ENCODE measurements around the gene MBOAT2. TPM values are rescaled to one million over a fixed set of nuclear protein-coding genes. Genes with fewer than 3 reads are reported as not detected.

MBOAT2 gene
- total RNA-seq, 3 donors from 2014 or later (not counting 1 experiment from before 2014, with no cell fraction given): 2.9 to 18.4 (median 4.2) TPM

DNA sequence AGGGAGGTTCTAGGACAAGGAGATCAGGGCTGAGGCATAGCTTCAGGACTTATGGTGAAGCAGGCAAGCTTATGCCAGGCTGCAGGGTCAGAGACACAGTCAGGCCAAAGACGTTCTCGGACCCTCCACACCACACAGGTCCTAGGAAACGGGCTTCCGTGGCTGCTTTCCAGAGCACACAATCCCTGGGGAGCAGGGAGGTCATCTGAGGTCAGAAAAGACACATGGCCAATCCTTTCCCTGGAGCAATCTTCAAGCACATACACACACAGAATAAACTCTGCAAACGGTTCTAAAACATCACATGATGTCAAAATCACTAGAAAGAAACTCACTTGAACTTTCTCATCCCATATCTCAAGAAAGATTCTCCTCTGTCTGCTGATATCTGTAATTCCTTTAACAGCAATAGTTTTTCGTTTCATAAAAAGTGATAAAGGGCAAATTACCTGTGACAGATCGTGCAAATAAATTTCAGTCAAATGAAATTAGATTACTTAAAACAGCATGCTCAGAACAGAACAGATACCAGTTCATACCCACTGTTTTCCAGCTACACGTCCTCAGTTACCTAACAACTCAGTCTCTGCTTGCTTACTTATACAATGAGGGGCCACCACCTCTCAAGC is 63.9 kb downstream of the MBOAT2 start:
- no peak for DNase-seq
- 90% methylated on average over 8 of the region's 8 CpGs for WGBS (ENCODE audit: insufficient coverage)

DNA sequence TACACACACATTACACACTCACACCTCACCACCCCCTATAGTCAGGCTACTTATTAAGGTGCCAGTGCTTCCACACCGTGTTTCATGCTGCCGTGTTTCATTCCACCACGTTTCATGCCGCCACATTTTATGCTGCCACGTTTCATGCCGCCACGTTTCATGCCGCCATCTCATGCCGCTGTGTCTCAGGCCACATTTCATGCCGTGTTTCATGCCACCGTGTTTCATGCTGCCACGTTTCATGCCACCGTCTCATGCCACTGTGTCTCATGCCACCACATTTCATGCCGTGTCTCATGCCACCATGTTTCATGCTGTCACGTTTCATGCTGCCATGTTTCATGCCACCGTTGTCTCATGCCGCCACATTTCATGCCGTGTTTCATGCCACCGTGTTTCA is 65.1 kb downstream of the MBOAT2 start:
- H3K27ac ChIP-seq (ENCODE audit: low read length): no peak overlapping the region
- H3K27me3 ChIP-seq (ENCODE audit: control insufficient read depth, insufficient read depth, low read length): no peaks in the 10 kb centered on the region
- H3K4me1 ChIP-seq (ENCODE audit: control insufficient read depth, insufficient read depth, low read length): no peaks in the 10 kb centered on the region
- Mint-ChIP-seq H3K27me3 (ENCODE audit: low read depth in 2 of 2) (no peaks in the 10 kb centered on the region), H3K4me3 (no peak overlapping the region), H3K27ac (no peak overlapping the region), H3K4me1 (no peaks in the 10 kb centered on the region), H3K9me3 (no peaks in the 10 kb centered on the region), H3K36me3 (no peaks in the 10 kb centered on the region)
- TF ChIP-seq CTCF (IDR thresholded peaks at IDR 0.05): no peak
- no peak for DNase-seq
- intact Hi-C loops (cut with micrococcal nuclease): no loop called here
- H3K4me3 ChIP-seq (ENCODE audit: low read length): no peak overlapping the region
- 97% methylated on average over 19 of the region's 19 CpGs for WGBS (ENCODE audit: insufficient coverage)
- no peaks in the 10 kb centered on the region for H3K36me3 ChIP-seq (ENCODE audit: control insufficient read depth, insufficient read depth, low read length)
- H3K9me3 ChIP-seq (ENCODE audit: control insufficient read depth, insufficient read depth, low read length): no peaks in the 10 kb centered on the region
- ATAC-seq: no peak

More for the DNA sequence above, 63.9 kb downstream of the MBOAT2 start:
- TF ChIP-seq CTCF (IDR thresholded peaks at IDR 0.05): no peak
- no peak for ATAC-seq
- no peak overlapping the region for H3K4me3 ChIP-seq (ENCODE audit: low read length)
- no peaks in the 10 kb centered on the region for H3K36me3 ChIP-seq (ENCODE audit: control insufficient read depth, insufficient read depth, low read length)
- no peaks in the 10 kb centered on the region for H3K27me3 ChIP-seq (ENCODE audit: control insufficient read depth, insufficient read depth, low read length)
- Mint-ChIP-seq H3K4me1 (no peaks in the 10 kb centered on the region), H3K27me3 (ENCODE audit: low read depth in 2 of 2) (no peaks in the 10 kb centered on the region), H3K9me3 (no peaks in the 10 kb centered on the region), H3K27ac (no peak overlapping the region), H3K36me3 (no peaks in the 10 kb centered on the region), H3K4me3 (no peak overlapping the region)
- no peaks in the 10 kb centered on the region for H3K4me1 ChIP-seq (ENCODE audit: control insufficient read depth, insufficient read depth, low read length)
- H3K9me3 ChIP-seq (ENCODE audit: control insufficient read depth, insufficient read depth, low read length): no peaks in the 10 kb centered on the region
- no peak overlapping the region for H3K27ac ChIP-seq (ENCODE audit: low read length)
- intact Hi-C loops (cut with micrococcal nuclease): no loop called here

DNA sequence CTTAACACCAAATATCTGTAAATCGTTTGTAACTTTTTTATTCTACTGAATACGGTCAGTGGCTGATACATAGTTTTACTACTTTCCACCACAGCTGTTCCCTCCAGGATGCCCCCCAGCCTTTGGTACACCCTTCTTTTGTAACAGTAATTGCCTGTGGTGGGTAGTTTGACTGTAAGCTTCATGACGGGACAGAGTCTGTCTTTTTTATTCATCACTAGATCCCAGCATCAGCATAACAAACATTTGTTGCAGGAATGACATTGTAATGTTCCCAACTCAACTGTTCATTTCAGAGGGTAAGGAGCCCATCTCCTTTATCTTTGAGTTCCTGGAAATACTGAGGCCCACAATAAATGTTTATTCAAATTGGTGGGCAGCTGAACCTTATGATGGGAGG is 67.5 kb downstream of the MBOAT2 start:
- Histone ChIP-seq H3K36me3 (ENCODE audit: control insufficient read depth, insufficient read depth, low read length) (no peaks in the 10 kb centered on the region), H3K9me3 (ENCODE audit: control insufficient read depth, insufficient read depth, low read length) (no peaks in the 10 kb centered on the region), H3K4me3 (ENCODE audit: low read length) (no peak overlapping the region), H3K27me3 (ENCODE audit: control insufficient read depth, insufficient read depth, low read length) (no peaks in the 10 kb centered on the region), H3K4me1 (ENCODE audit: control insufficient read depth, insufficient read depth, low read length) (no peaks in the 10 kb centered on the region), H3K27ac (ENCODE audit: low read length) (no peak overlapping the region)
- peaks cover 0 to 7% of the 10 kb centered on the region in 2 donors for H3K27me3 Mint-ChIP-seq (ENCODE audit: low read depth in 2 of 2)
- 100% methylated on average over 1 of the region's 3 CpGs for WGBS (ENCODE audit: insufficient coverage)
- H3K36me3 Mint-ChIP-seq: no peaks in the 10 kb centered on the region
- DNase-seq (no peak), ATAC-seq (no peak)
- H3K9me3 Mint-ChIP-seq: no peaks in the 10 kb centered on the region
- H3K4me1 Mint-ChIP-seq: no peaks in the 10 kb centered on the region
- intact Hi-C loops (cut with micrococcal nuclease): no loop called here
- TF ChIP-seq CTCF (IDR thresholded peaks at IDR 0.05): no peak
- no peak overlapping the region for H3K4me3 Mint-ChIP-seq
- no peak overlapping the region for H3K27ac Mint-ChIP-seq

GRCh38 chr2:8934338-8934737 is 69.1 kb downstream of the MBOAT2 start:
- no peaks in the 10 kb centered on the region for H3K27me3 ChIP-seq (ENCODE audit: control insufficient read depth, insufficient read depth, low read length)
- H3K36me3 ChIP-seq (ENCODE audit: control insufficient read depth, insufficient read depth, low read length): no peaks in the 10 kb centered on the region
- H3K4me3 Mint-ChIP-seq: no peak overlapping the region
- H3K36me3 Mint-ChIP-seq: no peaks in the 10 kb centered on the region
- H3K27ac ChIP-seq (ENCODE audit: low read length): no peak overlapping the region
- no peak for TF ChIP-seq CTCF (IDR thresholded peaks at IDR 0.05)
- H3K27ac Mint-ChIP-seq: no peak overlapping the region
- no peak for ATAC-seq
- H3K9me3 ChIP-seq (ENCODE audit: control insufficient read depth, insufficient read depth, low read length): no peaks in the 10 kb centered on the region
- H3K4me1 Mint-ChIP-seq: no peaks in the 10 kb centered on the region
- no peaks in the 10 kb centered on the region for H3K9me3 Mint-ChIP-seq
- no peaks in the 10 kb centered on the region for H3K4me1 ChIP-seq (ENCODE audit: control insufficient read depth, insufficient read depth, low read length)
- intact Hi-C loops (cut with micrococcal nuclease): no loop called here
- H3K4me3 ChIP-seq (ENCODE audit: low read length): no peak overlapping the region
- DNase-seq: no peak
- H3K27me3 Mint-ChIP-seq (ENCODE audit: low read depth in 2 of 2): peaks cover 0 to 9% of the 10 kb centered on the region in 2 donors
